Activated naive CD8-positive, alpha-beta T cell treated with anti-CD3 and anti-CD28 coated beads, Interleukin-2, amount 10 ng/mL, durations not matched to agents 7 days and 5 days (primary cell): ENCODE results near the gene COG3. TPM values are rescaled to one million over a fixed set of nuclear protein-coding genes. Genes with fewer than 3 reads are reported as not detected.
A peak's percentile ranks its signal among the peaks of the same experiment; 100 is the strongest.

Experiments
- ATAC-seq: fragments of 150-1000 bp; cut with Tn5 transposase; one replicate; pipeline ENCODE4 v1.10.0; 2021; ENCODE audit warnings: low read depth, moderate library complexity
- POLR2A ChIA-PET: fragments of 350-600 bp; sonication (Branson Sonifier 250); formaldehyde crosslinking; loops from one replicate; lab custom pipeline; 2021; ENCODE audit warnings: antibody characterized with exemption; lab: Charles Lee
- DNase-seq: peaks from one replicate; pipeline ENCODE4 v3.0.0; 2021
- H3K27ac Mint-ChIP-seq: one replicate; pipeline ENCODE4 v1.8.0; 2022; ENCODE audit warnings: mild to moderate bottlenecking, mixed read lengths
- H3K27me3 Mint-ChIP-seq: one replicate; pipeline ENCODE4 v1.8.0; 2022; ENCODE audit warnings: mild to moderate bottlenecking, moderate library complexity, mixed read lengths
- H3K36me3 Mint-ChIP-seq: one replicate; pipeline ENCODE4 v1.8.0; 2021; ENCODE audit warnings: mild to moderate bottlenecking, mixed read lengths
- H3K4me1 Mint-ChIP-seq: one replicate; pipeline ENCODE4 v1.8.0; 2021; ENCODE audit warnings: mixed read lengths
- H3K4me3 Mint-ChIP-seq: one replicate; pipeline ENCODE4 v1.8.0; 2022; ENCODE audit warnings: mild to moderate bottlenecking, moderate library complexity, mixed read lengths
- H3K9me3 Mint-ChIP-seq: one replicate; pipeline ENCODE4 v1.8.0; 2021; ENCODE audit warnings: mixed read lengths
- total RNA-seq, 2 experiments: library from RNA; stranded (reverse); gene quantifications; one replicate each; pipeline ENCODE4 v1.2.3, GENCODE V29; 2021

The COG3 gene
- total RNA-seq, 2 experiments from 2014 or later: 26.2 to 28.4 TPM

DNA sequence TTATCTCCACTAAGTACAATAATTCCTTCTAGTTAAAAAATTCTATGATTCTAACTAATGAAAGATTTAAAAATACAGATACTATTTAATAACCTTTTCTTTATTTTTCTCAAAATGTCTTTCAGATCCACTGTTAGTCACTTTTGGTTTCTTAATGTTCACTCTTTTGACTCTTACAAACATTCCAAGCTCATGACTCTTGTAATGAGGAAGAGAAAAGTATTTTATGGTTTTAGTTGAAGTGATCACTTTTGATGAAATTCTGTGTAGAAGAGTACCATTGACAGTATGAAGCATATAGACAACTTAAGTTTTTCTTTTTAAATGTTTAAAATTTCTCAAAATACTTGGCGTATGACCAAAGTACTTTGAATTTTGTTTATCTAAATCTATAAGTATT, 27.8 kb downstream of the COG3 start:
- POLR2A ChIA-PET: no interaction called here
- H3K4me1 Mint-ChIP-seq: no peaks in the 10 kb centered on the region
- DNase-seq (no peak), ATAC-seq (no peak)
- no peak overlapping the region for H3K27ac Mint-ChIP-seq
- H3K4me3 Mint-ChIP-seq: no peak overlapping the region
- H3K27me3 Mint-ChIP-seq: no peaks in the 10 kb centered on the region
- H3K36me3 Mint-ChIP-seq: peaks cover 13% of the 10 kb centered on the region
- no peaks in the 10 kb centered on the region for H3K9me3 Mint-ChIP-seq

DNA sequence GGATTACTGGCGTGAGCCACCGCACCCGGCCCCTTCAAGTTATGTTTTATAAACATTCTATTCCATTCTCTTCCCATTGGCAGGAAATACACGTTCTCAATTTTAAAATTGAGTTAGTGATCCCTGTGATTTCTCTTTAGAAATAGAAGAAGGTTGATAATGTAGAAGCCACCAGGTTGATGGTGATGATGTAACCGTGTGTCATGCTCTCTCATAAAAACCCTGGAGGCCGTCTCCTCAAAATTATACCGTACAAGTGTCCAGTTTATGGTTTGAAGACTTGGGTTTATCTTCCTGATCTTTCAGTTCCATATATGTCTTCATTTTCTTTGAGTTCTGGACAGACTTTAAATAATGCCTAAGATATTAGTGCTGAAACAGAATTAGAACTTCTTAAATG, 32.2 kb downstream of the COG3 start:
- peaks cover 33% of the 10 kb centered on the region for H3K36me3 Mint-ChIP-seq
- DNase-seq (no peak), ATAC-seq (no peak)
- no peak overlapping the region for H3K4me3 Mint-ChIP-seq
- POLR2A ChIA-PET: no interaction called here
- H3K9me3 Mint-ChIP-seq: no peaks in the 10 kb centered on the region
- H3K27ac Mint-ChIP-seq: no peak overlapping the region
- H3K4me1 Mint-ChIP-seq: peaks cover 12% of the 10 kb centered on the region
- no peaks in the 10 kb centered on the region for H3K27me3 Mint-ChIP-seq

DNA sequence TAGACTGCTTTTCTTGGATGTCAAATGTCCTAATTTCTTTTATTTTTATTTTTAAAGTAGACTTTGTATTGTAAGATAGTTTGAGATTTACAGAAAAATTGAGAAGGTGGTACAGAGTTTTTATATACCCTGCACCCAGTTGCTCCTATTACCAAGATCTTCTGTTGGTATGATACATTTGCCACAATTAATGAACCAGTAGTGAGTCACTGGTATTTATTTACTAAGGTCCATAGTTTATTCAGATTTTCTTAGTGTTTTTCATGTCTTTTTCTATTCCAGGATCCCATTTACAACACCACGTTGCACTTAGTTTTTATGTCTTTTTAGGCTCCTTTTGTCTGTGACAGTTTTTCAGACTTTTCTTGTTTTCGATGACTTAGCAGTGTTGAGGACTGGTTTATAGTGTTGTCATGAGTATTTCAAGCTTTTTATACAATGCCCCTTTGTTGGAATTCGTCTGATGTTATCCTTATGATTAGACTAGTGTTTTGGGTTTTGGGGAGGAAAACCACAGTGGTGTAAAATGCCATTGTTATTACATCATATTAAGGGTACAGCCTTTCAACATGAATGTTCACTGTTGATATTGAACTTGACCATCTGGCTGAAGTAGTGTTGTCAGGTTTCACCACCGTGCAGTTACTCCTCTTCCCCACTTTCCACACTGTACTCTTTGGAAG, 35.9 kb downstream of the COG3 start:
- no peak for ATAC-seq
- H3K27me3 Mint-ChIP-seq: no peaks in the 10 kb centered on the region
- H3K9me3 Mint-ChIP-seq: no peaks in the 10 kb centered on the region
- no peak for DNase-seq
- peak overlapping the region; percentile 49 for H3K27ac Mint-ChIP-seq
- POLR2A ChIA-PET: no interaction called here
- peaks cover 12% of the 10 kb centered on the region for H3K4me1 Mint-ChIP-seq
- H3K4me3 Mint-ChIP-seq: no peak overlapping the region
- H3K36me3 Mint-ChIP-seq: peaks cover 52% of the 10 kb centered on the region

DNA sequence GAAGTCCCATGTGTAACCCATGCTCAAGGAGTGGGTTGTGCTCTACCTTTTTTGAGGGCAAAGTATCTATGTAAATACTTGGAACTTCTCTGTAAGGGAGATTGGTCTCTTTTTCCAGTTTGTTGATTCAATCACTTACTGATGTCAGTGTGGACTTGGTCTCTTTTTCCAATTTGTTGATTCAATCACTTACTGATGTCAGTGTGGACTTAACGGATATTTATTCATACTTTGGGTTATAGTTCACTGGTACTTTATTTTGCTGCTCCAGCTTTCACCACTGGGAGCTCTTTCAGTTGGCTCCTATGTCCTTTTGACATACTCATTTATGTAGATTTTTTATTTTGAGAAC, 36.4 kb downstream of the COG3 start:
- Mint-ChIP-seq H3K27me3 (no peaks in the 10 kb centered on the region), H3K27ac (peak overlapping the region; percentile 49), H3K9me3 (no peaks in the 10 kb centered on the region), H3K36me3 (peaks cover 52% of the 10 kb centered on the region), H3K4me3 (no peak overlapping the region), H3K4me1 (peaks cover 12% of the 10 kb centered on the region)
- DNase-seq: no peak
- no peak for ATAC-seq
- POLR2A ChIA-PET: no interaction called here

DNA sequence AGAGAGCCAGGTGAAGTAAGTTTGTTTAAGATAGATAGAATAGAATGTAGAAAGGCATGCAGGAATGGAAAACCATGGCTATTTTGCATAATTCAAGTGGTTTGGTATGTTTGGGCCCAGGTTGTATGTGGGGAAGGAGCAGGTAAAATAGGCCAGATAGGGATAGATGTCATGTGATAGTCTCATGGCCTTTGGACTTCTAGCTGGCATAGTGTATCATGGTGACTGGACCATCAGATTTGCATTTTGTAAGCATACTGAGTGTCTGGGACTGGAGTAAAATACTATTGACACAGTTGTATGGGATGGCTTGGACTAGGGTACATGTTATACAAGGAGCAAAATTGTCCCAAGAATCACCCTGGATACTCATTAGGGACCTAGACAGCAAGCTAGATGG, 38.9 kb downstream of the COG3 start:
- H3K36me3 Mint-ChIP-seq: peaks cover 42% of the 10 kb centered on the region
- no peak for ATAC-seq
- DNase-seq: no peak
- POLR2A ChIA-PET: no interaction called here
- H3K27ac Mint-ChIP-seq: no peak overlapping the region
- no peak overlapping the region for H3K4me3 Mint-ChIP-seq
- peaks cover 12% of the 10 kb centered on the region for H3K4me1 Mint-ChIP-seq
- H3K27me3 Mint-ChIP-seq: no peaks in the 10 kb centered on the region
- H3K9me3 Mint-ChIP-seq: no peaks in the 10 kb centered on the region

DNA sequence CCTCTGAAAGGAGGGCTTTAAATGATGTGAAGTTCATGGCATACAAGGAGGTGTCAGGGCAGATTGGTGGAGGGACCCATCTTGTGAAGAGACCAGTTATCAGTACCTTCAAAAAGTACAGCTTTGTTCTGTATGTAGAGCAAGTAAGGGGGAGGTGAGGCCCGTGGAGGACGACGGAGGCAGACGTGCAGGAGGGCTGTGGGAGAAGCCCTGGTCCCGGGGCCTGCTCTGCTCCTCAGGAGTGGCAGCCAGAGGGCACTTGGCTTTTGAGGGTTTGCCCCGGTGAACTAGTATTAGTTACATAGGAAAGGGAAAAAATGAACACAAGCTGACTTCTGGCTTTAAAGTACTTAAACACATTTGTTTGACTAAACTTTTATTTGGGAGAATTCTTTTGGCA, 42.1 kb downstream of the COG3 start:
- ATAC-seq (no peak), DNase-seq (no peak)
- Mint-ChIP-seq H3K4me1 (peaks cover 3% of the 10 kb centered on the region), H3K36me3 (peaks cover 35% of the 10 kb centered on the region), H3K9me3 (no peaks in the 10 kb centered on the region), H3K4me3 (no peak overlapping the region), H3K27me3 (no peaks in the 10 kb centered on the region), H3K27ac (peak overlapping the region; percentile 11)
- POLR2A ChIA-PET: no interaction called here

DNA sequence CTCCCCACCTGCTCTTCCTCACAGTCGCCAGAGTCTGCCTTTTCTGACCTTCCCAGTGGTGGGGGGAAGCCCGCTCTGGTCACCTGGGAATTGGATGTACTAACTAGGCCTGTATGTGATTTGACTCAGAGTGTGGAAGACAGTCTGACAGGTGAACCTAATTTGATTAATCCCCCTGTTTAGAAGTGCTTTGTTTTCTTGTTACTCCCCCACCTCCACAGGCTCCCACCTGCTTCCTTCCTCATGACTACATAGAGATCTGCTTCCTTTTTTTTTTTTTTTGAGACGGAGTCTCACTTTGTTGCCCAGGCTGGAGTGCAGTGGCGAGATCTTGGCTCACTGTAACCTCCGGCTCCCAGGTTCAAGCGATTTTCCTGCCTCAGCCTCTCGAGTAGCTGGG, 44.0 kb downstream of the COG3 start:
- POLR2A ChIA-PET: no interaction called here
- Mint-ChIP-seq H3K4me1 (peaks cover 6% of the 10 kb centered on the region), H3K4me3 (no peak overlapping the region), H3K9me3 (no peaks in the 10 kb centered on the region), H3K27ac (no peak overlapping the region), H3K36me3 (peaks cover 28% of the 10 kb centered on the region), H3K27me3 (no peaks in the 10 kb centered on the region)
- DNase-seq (no peak), ATAC-seq (no peak)

DNA sequence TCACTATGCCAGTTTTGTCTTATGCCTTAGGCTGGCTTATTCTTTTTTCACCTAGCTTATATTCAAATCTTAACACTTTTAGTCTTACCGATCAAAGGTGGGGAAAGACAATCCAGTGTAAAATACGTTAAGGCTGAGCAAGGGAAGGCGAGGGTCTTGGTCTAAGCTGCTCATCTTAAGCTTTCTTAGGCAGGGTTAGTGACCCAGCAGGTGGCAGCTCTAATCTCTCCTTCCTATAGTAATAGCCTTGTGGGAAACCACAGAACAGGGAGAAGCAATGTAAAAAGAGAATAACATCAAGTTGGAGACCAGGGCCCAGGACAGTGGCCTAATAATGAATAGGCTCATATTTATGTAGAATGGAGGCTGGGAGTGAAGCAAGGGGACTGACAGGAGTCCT, 45.9 kb downstream of the COG3 start:
- Mint-ChIP-seq H3K36me3 (peaks cover 24% of the 10 kb centered on the region), H3K27ac (no peak overlapping the region), H3K4me1 (peaks cover 10% of the 10 kb centered on the region), H3K27me3 (no peaks in the 10 kb centered on the region), H3K9me3 (no peaks in the 10 kb centered on the region), H3K4me3 (no peak overlapping the region)
- ATAC-seq: no peak
- no peak for DNase-seq
- POLR2A ChIA-PET: no interaction called here

DNA sequence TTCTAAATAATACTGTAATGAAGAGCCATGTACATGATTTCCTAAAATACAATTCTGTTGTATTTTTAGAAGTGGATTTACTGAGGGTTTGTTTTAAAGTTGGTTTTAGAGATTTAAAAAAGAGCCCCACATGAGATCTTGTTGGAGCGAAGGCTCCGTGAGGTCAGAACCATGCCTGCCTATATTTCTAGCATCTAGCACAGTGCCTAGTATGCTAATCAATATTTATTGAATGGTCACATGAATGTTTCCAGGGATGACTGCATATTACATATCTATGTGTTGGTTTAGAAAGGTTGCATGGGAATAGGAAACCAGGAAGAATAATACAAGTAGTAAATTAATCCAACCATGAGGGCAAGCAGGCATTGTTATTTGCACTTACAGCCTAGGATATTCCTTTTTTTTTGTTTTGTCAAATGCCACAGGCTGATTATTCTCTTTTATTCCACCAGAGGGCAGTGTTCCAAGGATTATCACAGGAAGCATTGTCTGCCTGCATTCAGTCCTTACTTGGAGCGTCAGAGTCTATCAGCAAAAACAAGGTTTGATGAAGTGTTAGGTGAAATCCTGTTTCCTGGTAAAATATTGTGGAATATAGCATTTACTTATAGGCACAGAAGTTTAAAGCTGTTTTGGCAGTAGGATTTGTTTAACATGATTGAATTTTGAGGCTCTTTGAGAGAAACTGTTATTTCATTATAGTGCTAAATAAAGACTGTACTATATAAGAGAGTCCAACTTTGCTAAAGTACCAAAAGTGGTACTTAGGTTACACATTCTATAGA, 46.8 kb downstream of the COG3 start:
- no peak for DNase-seq
- peaks cover 20% of the 10 kb centered on the region for H3K36me3 Mint-ChIP-seq
- no peak overlapping the region for H3K27ac Mint-ChIP-seq

DNA sequence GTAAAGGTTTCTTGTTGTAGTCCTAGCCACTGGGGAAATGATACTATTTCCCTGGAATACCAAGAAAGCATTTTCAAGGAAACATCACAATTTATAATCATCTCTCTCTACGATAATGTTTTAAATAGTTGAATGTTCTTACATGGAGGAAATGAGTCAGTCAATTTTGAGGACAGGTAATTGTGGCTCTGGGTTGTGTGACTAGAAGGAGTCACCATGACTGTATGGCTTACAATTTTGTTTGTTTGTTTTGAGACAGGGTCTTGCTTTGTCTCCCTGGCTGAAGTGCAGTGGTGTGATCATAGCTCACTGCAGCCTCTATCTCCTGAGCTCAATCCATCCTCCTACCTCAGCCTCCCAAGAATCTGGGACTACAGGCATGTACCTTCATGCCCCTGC, 47.4 kb downstream of the COG3 start:
- H3K4me1 Mint-ChIP-seq: peaks cover 13% of the 10 kb centered on the region
- DNase-seq: no peak
- POLR2A ChIA-PET: no interaction called here
- H3K27ac Mint-ChIP-seq: peak overlapping the region; percentile 49
- H3K9me3 Mint-ChIP-seq: no peaks in the 10 kb centered on the region
- no peak overlapping the region for H3K4me3 Mint-ChIP-seq
- no peak for ATAC-seq
- peaks cover 21% of the 10 kb centered on the region for H3K36me3 Mint-ChIP-seq
- H3K27me3 Mint-ChIP-seq: no peaks in the 10 kb centered on the region

More for the DNA sequence above, 46.8 kb downstream of the COG3 start:
- ATAC-seq: peak; percentile 47
- POLR2A ChIA-PET: no interaction called here
- no peaks in the 10 kb centered on the region for H3K9me3 Mint-ChIP-seq
- peaks cover 11% of the 10 kb centered on the region for H3K4me1 Mint-ChIP-seq
- no peak overlapping the region for H3K4me3 Mint-ChIP-seq
- H3K27me3 Mint-ChIP-seq: no peaks in the 10 kb centered on the region

DNA sequence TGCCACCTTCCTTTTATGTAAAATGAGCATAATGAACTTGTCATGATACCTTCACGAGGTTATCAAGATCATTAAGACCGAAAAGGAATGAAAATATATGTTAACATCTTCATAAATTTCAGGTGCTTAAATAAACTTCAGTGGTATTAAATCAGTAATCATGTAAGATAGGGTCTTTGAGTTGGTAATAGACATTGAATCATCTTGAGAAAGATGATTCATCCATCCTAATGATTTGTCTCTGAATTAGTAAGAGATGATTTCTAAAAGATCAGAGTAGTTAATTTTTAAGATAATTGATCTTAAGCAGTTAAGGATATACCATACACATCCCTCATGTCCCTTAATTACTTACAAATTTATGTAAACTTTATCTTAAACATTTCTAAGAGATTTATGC, 52.0 kb downstream of the COG3 start:
- H3K4me1 Mint-ChIP-seq: peaks cover 16% of the 10 kb centered on the region
- H3K27ac Mint-ChIP-seq: no peak overlapping the region
- H3K4me3 Mint-ChIP-seq: no peak overlapping the region
- H3K9me3 Mint-ChIP-seq: no peaks in the 10 kb centered on the region
- H3K27me3 Mint-ChIP-seq: no peaks in the 10 kb centered on the region
- ATAC-seq: no peak
- POLR2A ChIA-PET: no interaction called here
- DNase-seq: no peak
- H3K36me3 Mint-ChIP-seq: peaks cover 35% of the 10 kb centered on the region

DNA sequence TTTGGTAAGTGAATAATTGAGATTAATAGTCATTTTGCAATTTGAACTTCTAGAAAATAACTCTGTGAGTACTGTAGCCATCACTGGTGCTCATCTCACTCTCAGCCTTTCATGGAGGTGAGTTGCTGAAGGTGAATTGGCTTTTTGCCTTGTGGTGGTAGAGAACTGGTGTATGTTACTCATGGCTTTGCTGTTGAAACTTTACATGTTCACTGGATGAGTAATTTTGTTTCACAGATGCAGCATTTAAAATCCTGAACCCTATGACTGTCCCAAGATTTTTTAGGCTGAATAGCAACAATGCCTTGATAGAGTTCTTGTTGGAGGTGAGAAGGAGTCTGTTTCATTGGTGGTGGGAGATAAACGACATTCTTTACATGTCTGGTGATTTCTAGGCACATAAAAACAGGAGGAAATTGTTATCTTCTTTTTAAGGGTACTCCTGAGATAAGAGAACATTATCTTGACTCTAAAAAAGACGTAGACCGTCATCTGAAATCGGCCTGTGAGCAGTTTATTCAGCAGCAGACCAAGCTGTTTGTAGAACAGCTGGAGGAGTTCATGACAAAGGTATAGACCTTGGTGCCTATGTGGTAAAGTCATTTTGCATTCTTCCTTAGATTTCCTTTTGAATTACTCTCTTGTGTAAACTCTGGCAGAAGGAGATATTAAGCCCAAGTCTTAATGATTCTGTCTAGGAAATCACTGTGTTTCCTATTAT, 53.9 kb downstream of the COG3 start:
- POLR2A ChIA-PET: no interaction called here
- H3K4me3 Mint-ChIP-seq: no peak overlapping the region

DNA sequence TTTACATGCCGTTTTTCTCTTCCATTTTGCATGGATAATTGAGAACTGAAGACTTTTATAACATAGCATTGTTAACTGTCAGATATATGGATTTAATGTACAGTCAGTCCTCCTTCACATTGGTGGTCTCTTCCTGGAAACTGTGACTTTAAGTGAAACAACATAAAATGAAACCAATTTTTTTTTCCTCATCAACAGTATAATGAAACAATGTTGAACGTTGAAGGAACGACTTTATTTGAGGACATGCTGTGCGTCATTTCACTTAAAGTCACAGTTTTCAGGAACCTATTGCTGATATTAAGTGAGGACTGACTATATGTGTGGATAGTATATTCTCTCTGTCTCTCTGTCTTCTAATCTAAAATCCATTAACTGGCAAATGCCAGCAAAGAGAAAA, 54.8 kb downstream of the COG3 start:
- DNase-seq: no peak
- peak overlapping the region; percentile 4 for H3K27ac Mint-ChIP-seq
- H3K36me3 Mint-ChIP-seq: peaks cover 39% of the 10 kb centered on the region

More for the DNA sequence above, 53.9 kb downstream of the COG3 start:
- Mint-ChIP-seq H3K4me1 (peaks cover 13% of the 10 kb centered on the region), H3K9me3 (no peaks in the 10 kb centered on the region), H3K36me3 (peaks cover 35% of the 10 kb centered on the region), H3K27ac (no peak overlapping the region), H3K27me3 (no peaks in the 10 kb centered on the region)
- DNase-seq (no peak), ATAC-seq (no peak)

DNA sequence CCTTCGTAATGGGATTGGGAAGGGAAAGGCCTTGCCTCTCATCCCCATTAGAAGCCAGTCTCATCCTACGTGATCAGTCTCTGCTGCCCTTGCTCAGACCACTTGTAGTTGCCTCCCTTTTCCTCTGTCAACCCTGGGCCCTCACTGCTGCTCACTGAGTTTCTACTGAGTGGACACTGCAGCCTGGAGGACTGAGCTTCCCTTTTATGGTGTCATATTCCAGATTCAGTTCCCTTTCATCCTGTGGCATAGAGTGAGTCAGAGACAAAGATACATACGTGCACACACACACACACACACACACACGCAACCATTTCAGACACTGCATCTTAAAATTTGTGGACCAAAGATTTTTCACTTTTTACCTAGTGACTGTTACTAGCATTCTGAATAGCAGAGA, 56.6 kb downstream of the COG3 start:
- no peak for DNase-seq
- peaks cover 43% of the 10 kb centered on the region for H3K36me3 Mint-ChIP-seq

More for the DNA sequence above, 54.8 kb downstream of the COG3 start:
- no peak for ATAC-seq
- POLR2A ChIA-PET: no interaction called here
- Mint-ChIP-seq H3K4me3 (no peak overlapping the region), H3K27me3 (no peaks in the 10 kb centered on the region), H3K9me3 (no peaks in the 10 kb centered on the region), H3K4me1 (peaks cover 13% of the 10 kb centered on the region)

More for the DNA sequence above, 56.6 kb downstream of the COG3 start:
- no peak for ATAC-seq
- Mint-ChIP-seq H3K27ac (no peak overlapping the region), H3K27me3 (no peaks in the 10 kb centered on the region), H3K4me3 (no peak overlapping the region), H3K9me3 (no peaks in the 10 kb centered on the region), H3K4me1 (peaks cover 8% of the 10 kb centered on the region)
- POLR2A ChIA-PET: no interaction called here
